COLO829 (cell line): Measurements from ENCODE around the gene KLF18.
"Not testable (repeated sequence)": the region's sequence is repeated elsewhere in the genome, so short reads cannot be mapped to it uniquely, and the experiment has no call there.

Source experiments
- DNase-seq: peaks from one replicate; pipeline ENCODE4 v3.0.0; 2012; ENCODE audit warnings: low spot score

The KLF18 gene

DNA sequence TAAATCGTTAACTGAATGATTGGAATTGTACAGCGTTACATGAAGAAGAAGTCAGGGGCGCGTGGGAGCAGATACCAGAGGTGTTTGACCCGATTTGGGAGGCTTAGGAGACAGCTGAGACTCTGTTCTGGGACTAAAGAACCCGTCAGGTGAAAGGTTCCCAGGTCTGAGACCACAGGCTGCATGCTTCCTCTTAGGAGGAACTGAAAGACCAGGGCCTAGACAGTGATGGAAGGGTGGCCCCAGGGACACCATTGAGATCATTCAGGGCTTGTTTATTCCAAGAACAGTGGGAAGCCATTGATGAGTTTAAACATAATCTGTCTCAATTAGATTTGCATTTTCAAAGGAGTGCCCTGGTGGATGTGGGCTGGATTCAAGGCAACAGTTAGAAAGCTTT, 21.9 kb downstream of the KLF18 start:
- no peak for DNase-seq

DNA sequence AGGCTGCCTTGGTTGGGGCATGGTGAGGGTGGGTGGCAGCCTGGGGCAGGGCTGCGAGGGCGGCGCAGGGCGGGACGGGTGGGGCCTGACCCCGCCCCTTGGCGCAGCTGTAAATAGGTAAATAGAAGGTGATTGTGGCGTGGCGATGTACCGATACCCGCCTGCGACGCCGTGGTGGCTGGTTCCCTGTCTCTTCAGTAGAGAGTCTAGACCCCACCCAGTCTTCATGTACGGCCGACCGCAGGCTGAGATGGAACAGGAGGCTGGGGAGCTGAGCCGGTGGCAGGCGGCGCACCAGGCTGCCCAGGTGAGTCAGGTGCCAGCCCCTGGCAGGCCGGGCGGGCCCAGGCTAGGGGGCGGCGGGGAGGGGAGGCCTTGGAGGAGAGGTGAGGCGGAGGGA, 22.7 kb downstream of the KLF18 start, which contains the start of gene KLF17:
TSS of gene KLF17 (plus strand) at position 140 of the 400 bp plus-strand sequence. CDS start at position 227, 87 bp downstream.
- DNase-seq: no peak

DNA sequence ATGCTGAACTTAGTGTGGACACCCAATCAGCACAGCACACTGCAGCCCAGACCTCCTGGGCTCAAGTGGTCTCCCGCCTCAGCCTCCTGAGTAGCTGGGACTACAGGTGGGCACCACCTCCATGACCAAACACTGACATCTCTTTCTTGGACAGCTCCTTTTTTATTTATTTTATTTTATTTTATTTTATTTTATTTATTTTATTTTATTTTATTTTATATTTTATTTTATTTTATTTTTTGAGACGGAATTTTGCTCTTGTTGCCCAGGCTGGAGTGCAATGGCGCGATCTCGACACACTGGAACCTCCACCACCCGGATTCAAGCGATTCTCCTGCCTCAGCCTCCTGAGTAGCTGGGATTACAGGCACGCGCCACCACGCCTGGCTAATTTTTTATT, 24.2 kb downstream of the KLF18 start:
- not testable (repeated sequence) for DNase-seq

DNA sequence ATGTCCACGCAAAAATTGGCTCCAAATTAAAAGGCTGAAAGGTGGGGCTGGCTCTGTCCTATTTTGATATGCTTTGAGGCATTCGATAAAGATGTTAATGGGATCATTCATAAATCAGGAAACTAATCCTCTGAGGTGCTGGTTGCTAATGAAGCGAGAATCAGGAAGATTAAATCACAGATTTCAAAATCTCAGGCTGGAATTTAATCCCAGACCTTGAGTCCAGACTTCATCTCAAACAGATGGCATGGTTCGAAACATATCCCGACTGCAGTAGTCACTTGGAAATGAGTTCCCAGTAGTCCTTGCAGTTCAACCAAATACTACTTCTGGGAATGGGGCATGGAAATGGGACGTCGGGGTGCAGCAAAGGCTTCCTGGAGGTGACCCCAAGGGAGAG, 27.3 kb downstream of the KLF18 start:
- DNase-seq: no peak

DNA sequence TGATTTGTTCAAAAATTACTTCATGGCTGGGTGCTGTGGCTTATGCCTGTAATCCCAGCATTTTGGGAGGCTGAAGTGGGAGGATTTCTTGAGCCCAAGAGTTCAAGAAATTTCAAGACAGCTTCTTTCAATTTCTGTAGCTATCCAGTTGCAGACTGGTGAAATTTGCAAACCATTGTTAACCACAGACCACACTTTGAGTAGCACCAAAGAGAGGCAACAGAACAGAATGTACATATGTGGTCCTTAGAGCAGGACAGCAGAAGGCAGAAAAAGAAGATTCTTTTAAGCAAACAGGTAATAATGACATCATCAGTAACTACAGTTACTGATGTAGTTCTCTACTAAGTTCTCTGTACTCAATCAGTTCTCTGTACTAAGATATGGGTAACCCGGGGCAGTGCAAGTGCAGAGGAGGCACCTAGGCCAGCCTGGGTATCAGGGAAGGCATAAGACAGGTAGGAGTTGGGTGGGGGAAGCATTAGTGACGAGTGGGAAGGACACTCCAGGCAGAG, 28.3 kb downstream of the KLF18 start:
- no peak for DNase-seq

DNA sequence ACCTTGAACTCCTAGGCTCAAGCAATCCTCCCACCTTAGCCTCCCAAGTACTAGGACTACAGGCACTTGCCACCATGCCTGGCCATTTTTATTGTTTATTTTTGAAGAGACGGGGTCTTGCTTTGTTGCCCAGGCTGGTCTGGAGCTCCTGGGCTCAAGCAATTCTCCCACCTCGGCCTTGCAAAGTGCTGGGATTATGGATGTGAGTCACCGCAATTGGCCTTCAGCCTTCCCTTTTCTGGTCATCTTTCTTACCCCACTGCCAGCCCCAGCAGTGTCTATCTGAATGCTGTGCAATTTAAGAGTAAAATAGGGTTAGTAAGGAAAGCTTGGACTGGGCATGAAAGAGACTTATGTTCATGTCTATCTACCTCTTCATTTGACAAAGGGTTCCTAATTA, 28.9 kb downstream of the KLF18 start:
- no peak for DNase-seq

DNA sequence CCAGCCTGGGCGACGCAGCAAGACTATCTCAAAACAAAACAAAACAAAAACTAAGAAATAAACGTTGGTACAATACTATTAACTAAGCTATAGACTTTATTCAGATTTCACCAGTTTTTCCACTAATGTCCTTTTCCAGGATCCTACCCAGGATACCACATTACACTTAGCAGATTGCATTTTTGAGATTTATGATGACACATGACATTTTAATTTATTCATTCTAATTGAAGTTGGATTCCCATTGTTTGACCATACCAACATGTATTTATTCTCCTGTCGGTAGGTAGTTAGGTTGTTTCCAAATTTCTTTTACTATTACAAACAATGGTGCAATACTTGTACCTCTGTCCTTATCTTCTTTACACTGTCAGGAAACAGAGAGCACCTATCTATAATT, 29.6 kb downstream of the KLF18 start:
- DNase-seq: no peak

DNA sequence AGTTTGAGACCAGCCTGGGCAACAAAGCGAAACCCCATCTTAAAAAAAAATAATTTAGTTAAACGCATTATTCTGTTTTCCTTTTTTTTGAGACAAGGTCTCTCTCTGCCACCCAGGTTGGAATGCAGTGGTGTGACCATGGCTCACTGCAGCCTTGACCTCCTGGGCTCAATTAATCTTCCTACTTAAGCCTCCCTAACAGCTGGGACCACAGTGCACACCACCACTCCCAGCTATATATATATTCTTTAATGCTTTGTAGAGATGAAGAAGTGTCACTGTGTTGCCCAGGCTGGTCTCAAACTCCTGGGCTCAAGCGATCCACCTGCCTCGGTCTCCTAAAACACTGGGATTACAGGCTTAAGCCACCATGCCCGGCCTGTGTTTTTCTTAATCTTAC, 30.5 kb downstream of the KLF18 start:
- DNase-seq: no peak

DNA sequence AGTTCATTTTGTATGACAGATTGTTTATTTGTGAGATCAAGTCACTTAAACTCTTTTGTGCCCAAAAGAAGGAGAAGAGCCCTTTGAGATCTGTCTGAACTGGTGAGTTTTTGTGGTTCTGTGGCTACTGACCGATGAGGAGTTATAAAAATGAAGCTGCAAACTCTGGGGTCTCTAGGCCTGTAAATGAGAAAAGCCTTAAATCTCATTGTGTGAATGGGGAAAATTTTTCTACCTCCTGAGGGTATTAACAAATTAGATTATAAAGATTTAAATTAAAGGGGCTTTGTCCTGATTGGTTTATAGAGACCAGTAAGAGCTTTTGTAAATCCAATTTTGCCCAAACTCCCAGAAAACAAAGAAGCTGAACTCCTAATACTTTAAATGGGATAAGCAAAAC, 32.5 kb downstream of the KLF18 start:
- no peak for DNase-seq

DNA sequence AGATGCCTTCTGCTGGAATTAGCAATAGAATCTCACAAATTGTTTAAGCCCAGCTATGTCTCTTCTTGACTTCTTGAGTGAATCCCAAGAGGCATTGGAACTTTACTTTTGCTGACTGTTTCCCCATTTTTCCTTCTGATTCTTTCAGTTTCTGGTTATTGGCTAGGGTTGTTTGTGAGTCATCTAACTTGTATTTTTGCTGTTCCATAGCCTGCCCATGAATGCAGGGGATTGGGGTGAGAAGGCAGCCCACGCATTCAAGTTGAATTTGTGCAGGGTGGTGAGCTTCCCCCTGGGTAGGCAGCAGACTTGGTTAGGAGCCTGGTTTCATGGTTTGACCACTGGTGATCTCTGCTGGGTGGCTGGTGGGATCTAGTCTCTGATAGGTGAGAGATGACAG, 33.2 kb downstream of the KLF18 start:
- no peak for DNase-seq

DNA sequence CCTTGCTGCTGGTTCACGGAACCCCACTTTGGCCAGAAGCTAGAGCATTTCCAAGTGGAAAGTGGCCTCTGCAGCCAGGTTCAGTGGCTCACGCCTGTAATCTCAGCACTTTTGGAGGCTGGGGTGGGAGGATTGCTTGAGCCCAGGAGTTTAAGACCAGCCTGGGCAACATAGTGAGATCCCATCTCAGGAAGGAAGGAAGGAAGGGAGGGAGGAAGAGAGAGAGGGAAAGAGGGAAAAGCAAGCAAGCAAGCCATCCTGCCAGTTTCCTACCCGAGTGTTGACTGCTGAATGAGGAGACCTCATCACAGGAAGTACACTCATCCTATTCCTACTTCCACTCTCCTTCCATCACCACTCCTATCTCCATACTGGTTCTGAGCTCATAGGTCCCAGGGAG, 35.6 kb downstream of the KLF18 start:
- no peak for DNase-seq

DNA sequence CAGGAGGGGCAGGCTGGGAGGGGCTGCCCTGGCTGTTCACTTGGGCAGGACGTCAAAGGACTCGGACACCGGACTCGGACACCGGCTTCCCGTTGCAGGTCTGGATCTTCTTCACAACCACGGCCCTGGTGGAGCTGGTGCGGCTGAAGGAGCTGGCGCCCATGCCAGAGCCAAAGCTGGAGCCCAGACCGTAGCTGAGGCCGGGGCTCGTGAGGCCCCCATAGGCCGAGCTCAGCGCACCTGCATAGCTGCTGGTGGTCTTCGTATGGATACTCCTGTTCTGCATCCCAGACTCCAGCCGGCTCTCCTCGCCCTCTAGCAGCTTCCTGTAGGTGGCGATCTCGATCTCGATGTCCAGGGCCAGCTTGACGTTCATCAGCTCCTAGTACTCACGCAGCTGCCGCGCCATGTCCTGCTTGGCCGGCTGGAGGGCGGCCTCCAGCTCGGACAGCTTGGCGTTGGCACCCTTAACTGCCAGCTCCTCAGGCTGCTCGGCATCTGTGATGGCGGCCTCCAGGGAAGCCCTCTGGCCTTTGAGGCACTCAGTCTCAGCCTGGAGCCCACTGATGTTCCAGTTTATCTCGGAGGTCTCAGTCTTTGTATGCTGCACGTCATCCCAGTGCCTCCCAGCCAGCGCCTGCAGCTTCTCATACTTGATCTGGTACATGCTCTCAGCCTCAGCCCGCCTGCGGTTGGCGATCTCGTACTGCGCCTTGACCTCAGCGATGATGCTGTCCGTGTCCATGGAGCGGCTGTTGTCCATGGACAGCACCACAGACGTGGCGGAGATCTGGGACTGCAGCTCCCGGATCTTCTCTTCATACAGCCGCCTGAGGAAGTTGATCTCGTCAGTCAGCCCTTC, 37.9 kb downstream of the KLF18 start:
- DNase-seq: no peak

DNA sequence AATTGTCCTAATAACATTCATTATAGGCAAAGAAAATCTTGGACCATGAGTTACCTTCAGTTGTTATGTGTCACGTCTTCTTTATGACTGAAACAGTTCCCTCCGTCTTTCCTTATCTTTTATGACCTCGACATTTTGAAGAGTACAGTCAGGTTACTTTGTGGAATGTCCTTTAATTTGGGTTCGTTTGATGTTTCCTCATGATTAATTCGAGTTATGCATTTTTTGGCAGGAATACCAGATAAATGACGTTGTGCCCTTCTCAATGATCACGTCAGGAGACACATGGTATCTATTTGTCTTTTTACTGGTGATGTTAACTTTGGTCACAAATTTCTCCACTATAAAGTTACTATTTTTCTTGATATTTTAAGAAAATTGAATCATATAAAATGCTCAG, 40.1 kb downstream of the KLF18 start:
- DNase-seq: no peak

DNA sequence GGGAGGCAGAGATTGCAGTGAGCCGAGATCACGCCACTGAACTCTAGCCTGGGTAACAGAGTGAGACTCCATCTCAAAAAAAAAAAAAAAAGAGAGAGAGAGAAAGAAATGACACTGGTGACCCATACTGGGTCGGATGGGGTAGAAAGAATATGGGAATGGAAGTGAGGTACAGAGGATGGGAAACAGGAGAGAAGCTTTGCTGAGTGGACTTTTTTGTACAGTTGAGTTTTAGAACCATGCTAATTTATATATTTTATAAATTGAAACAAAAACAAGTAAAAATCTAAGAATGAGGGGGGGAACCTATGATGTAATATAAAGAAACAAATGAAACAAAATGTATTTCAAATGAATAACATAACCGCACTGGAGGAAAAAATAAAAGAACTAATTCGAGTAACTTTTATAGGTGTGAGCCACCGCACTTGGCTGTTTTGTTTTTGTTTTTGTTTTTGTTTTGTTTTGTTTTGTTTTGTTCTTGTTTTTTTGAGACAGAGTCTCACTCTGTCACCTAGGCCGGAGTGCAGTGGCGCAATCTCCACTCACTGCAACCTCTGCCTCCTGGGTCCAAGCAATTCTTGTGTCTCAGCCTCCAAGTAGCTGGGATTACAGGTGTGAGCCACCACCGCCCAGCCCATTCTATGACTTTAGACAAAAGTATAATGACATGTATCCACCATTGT, 41.1 kb downstream of the KLF18 start:
- DNase-seq: no peak

DNA sequence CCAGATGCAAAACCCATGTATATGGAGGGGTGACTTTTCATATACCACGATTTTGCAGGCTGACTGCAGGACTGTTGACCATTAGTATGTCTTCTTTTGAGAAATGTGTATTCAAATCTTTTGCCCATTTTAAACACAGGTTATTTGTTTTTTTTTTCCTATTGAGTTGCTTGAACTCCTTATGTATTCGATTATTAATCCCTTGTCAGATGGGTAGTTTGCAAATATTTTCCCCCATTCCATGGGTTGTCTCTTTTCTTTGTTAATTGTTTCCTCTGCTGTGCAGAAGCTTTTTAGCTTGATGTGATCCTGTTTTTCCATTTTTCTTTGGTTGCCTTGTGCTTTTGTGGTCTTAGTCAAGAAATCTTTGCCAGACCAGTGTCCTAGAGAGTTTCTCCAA, 47.4 kb downstream of the KLF18 start:
- no peak for DNase-seq

DNA sequence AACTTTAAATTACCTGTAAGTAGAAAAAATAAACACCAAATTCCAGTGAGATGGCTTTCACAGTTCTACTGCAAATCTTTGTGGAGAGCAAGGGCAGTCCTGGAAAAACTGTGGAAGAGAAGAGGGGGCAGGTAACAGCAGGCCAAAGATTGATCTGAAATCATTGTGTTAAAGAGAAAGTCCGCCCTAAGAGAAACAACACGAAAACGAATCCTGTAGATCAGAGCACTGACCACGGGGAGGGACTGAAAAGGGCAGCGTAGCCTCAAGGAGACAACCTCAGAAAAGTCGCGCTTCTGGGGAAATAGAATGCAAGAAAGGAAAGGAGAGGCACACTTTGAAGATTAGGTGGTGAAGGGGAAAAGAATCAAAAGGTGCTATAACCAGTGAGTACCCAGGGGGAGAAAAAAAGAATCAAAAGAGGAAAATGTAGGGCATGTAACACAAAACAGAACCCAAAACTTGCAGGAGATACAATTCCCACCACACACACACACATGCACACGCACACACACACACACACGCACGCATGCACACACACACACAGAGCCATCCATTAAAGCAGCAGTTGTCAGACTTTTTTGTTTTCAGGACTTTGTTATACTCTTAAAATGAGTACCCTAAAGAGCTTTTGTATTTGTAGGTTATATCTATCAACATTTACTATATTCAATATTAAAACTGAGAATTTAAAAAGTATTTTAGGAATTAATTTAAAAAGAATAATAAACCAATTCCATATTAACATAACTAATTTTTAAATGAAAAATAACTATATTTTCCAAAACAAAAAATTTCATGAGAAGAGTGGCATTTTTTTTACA, 50.8 kb downstream of the KLF18 start:
- DNase-seq: no peak

DNA sequence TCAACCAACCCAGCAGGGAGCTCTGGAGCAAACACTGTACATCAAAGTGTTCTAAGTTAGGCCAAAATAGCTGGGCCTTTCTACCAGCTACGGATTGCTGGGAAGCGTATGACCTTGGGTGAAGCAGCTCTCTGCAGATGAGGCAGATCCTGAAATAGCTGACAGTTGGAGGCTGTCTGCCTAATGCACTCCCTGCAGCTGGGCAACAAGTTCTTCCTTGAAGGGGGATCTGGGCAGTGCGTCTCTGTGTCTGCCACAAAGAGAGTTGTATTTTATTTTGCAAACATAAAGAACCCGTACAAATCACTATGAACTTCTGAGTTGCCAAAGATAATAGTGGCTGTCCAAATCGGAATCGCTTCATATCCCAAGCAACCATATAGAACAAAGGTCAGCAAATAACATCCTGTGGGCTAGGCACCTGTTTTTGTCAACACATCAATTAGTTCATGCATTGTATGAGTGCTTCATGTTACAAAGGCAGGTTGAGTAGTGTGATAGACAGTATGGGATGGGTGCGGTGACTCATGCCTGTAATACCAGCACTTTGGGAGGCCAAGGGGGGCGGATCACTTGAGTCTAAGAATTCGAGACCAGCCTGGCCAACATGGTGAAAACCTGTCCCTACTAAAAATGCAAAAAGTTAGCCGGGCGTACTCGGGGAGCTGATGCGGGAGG, 51.9 kb downstream of the KLF18 start:
- no peak for DNase-seq
